HUES48 (cell line): ENCODE measurements around the gene RAD51B.
A peak's percentile ranks its signal among the peaks of the same experiment; 100 is the strongest.

Experiments
- H3K27ac ChIP-seq: one replicate; pipeline ENCODE4 v1.7.0; 2013; ENCODE audit warnings: low read depth, low read length, inconsistent platforms
- H3K27me3 ChIP-seq: 2 replicates; pipeline ENCODE4 v1.6.1; 2013; ENCODE audit warnings: mild to moderate bottlenecking, low read length; ENCODE audit not compliant: control insufficient read depth, insufficient read depth
- H3K36me3 ChIP-seq: 2 replicates; pipeline ENCODE4 v1.6.1; 2013; ENCODE audit warnings: low read length; ENCODE audit not compliant: control insufficient read depth, insufficient read depth
- H3K4me1 ChIP-seq: 2 replicates; pipeline ENCODE4 v1.6.1; 2013; ENCODE audit warnings: mild to moderate bottlenecking, low read length; ENCODE audit not compliant: control insufficient read depth, insufficient read depth
- H3K4me3 ChIP-seq: 2 replicates; pipeline ENCODE4 v1.5.1; 2013; ENCODE audit warnings: mild to moderate bottlenecking, low read depth, low read length
- H3K9ac ChIP-seq: 2 replicates; pipeline ENCODE4 v1.6.1; 2013; ENCODE audit warnings: mild to moderate bottlenecking, low read depth, low read length, moderate library complexity
- H3K9me3 ChIP-seq: 2 replicates; pipeline ENCODE4 v1.6.1; 2013; ENCODE audit warnings: low read length; ENCODE audit not compliant: control insufficient read depth, insufficient read depth

Gene RAD51B

GRCh38 chr14:68569970-68570409, 750.4 kb downstream of the RAD51B start:
- H3K9me3 ChIP-seq, result no peaks in the 10 kb centered on the region
- H3K9ac ChIP-seq, result no peak overlapping the region
- peaks cover 8% of the 10 kb centered on the region; the same call in 1 of the 2 replicates for H3K4me1 ChIP-seq
- peak overlapping the region; percentile 28 for H3K27ac ChIP-seq
- no peaks in the 10 kb centered on the region for H3K27me3 ChIP-seq
- H3K36me3 ChIP-seq, result no peaks in the 10 kb centered on the region
- H3K4me3 ChIP-seq, result no peak overlapping the region

DNA sequence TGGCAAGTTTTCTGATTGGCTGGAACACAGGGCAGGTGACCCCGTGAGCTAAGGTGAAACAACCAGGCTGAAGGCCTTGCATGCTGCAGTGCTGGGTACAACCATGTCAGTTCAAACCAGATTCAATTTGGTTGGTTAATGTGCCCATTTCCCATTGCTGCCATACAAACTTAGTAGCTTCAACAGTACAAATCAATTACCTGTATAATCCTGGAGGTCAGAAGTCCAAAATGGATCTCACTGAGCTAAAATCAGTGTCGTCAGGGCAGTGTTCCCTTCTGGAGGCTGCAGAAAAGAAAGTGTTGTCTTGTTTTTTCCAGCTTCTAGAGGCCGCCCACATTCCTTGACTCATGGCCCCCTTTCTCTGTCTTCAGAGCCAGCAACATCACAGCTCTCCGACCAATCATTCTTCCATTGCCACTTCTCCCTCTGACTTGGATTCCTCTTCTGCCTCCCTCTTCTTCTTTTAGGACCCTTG, 751.6 kb downstream of the RAD51B start:
- H3K9ac ChIP-seq, result no peak overlapping the region

DNA sequence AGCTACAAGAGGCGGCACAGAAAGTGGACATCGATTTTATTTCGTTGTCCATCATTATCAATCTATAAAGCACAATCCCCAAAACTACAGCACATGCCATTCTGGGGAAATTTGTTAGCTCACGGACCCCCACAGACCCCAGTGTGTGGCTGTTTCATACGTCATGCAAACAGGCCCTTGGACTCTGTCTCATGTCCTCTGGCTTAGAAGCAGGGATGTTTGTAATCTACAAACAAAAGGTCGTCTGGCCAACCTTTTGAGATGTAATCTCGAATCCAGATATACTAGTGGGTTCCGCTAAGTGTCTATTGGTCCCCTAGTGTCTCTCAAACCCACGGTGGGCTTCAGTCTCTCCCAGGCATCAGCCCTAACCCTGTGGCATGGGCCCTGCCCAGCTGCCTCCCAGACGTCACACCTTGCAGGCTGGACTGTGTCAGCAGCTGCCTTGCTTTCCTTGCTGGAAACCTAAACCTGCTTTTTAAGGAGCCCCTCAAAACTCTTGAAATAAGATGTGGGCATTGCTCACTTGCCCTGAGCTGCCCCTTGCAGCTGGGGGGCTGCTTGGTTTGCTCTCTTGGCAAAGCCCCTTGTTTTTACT, 752.4 kb downstream of the RAD51B start:
- Histone ChIP-seq H3K27me3 (no peaks in the 10 kb centered on the region), H3K27ac (no peak overlapping the region), H3K36me3 (no peaks in the 10 kb centered on the region), H3K9ac (no peak overlapping the region), H3K9me3 (no peaks in the 10 kb centered on the region), H3K4me1 (peaks cover 8% of the 10 kb centered on the region; the same call in 1 of the 2 replicates), H3K4me3 (no peak overlapping the region)

More for the DNA sequence above, 751.6 kb downstream of the RAD51B start:
- Histone ChIP-seq H3K27ac (no peak overlapping the region), H3K4me3 (no peak overlapping the region), H3K4me1 (peaks cover 8% of the 10 kb centered on the region; the same call in 1 of the 2 replicates), H3K27me3 (no peaks in the 10 kb centered on the region), H3K9me3 (no peaks in the 10 kb centered on the region), H3K36me3 (no peaks in the 10 kb centered on the region)

- Histone ChIP-seq H3K4me1 (peaks cover 8% of the 10 kb centered on the region; the same call in 1 of the 2 replicates), H3K27ac (no peak overlapping the region)
These were observed 753.5 kb downstream of the RAD51B start for GRCh38 chr14:68573126-68573525.

DNA sequence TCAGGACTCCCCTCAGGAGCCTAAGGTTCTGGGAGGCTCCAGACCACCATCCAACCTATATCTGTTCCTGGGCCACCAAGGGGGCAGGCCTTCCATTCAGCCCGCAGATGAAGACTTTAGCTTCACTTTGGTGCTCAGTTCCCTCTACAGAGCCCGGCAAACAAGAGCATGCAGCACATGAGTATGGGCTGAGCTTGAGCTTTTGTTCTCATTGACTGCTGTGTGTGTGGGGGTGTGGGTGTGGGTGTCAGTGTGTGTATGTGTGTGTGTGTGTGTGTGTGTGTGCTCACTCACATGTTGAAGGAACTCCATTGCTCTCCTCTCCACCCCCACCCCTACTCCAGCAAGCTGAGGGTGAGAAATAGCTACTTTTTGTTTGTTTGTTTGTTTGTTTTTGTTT, 754.1 kb downstream of the RAD51B start:
- peaks cover 8% of the 10 kb centered on the region; the same call in 1 of the 2 replicates for H3K4me1 ChIP-seq
- no peak overlapping the region for H3K9ac ChIP-seq
- H3K9me3 ChIP-seq, result no peaks in the 10 kb centered on the region
- no peak overlapping the region for H3K27ac ChIP-seq
- no peaks in the 10 kb centered on the region for H3K27me3 ChIP-seq
- H3K36me3 ChIP-seq, result no peaks in the 10 kb centered on the region
- H3K4me3 ChIP-seq, result no peak overlapping the region

More at GRCh38 chr14:68573126-68573525, 753.5 kb downstream of the RAD51B start:
- no peak overlapping the region for H3K9ac ChIP-seq
- H3K36me3 ChIP-seq, result no peaks in the 10 kb centered on the region
- no peaks in the 10 kb centered on the region for H3K27me3 ChIP-seq
- H3K9me3 ChIP-seq, result no peaks in the 10 kb centered on the region
- no peak overlapping the region for H3K4me3 ChIP-seq

- no peak overlapping the region for H3K4me3 ChIP-seq
- H3K27ac ChIP-seq, result no peak overlapping the region
- peaks cover 4% of the 10 kb centered on the region; the same call in 1 of the 2 replicates for H3K4me1 ChIP-seq
- H3K27me3 ChIP-seq, result no peaks in the 10 kb centered on the region
- H3K9ac ChIP-seq, result no peak overlapping the region
- H3K36me3 ChIP-seq, result no peaks in the 10 kb centered on the region
- no peaks in the 10 kb centered on the region for H3K9me3 ChIP-seq
These were observed 754.9 kb downstream of the RAD51B start for GRCh38 chr14:68574461-68574860.

DNA sequence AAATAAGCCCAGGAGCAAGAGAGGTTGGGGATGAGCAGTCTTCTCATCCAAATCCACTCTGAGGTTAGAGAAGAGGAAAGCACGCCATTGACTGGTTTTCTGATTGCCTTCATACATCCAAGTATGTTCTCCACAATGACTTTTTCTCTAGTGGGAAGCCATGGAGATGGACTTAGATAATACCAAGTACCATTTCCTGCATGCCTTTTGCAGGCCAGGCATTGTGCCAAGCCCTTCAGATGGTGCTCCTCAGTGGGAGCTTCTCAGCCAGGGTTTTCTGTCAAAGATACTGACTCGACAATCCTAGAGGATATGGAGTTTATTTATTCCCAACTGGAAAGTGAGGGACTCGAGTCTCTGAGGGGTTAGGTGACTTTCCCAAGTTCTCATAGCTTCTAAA, 755.3 kb downstream of the RAD51B start:
- H3K4me3 ChIP-seq, result no peak overlapping the region
- no peak overlapping the region for H3K27ac ChIP-seq
- H3K9me3 ChIP-seq, result no peaks in the 10 kb centered on the region
- no peaks in the 10 kb centered on the region for H3K36me3 ChIP-seq
- no peak overlapping the region for H3K9ac ChIP-seq
- no peaks in the 10 kb centered on the region for H3K27me3 ChIP-seq
- H3K4me1 ChIP-seq, result no peaks in the 10 kb centered on the region; the same call in 1 of the 2 replicates

DNA sequence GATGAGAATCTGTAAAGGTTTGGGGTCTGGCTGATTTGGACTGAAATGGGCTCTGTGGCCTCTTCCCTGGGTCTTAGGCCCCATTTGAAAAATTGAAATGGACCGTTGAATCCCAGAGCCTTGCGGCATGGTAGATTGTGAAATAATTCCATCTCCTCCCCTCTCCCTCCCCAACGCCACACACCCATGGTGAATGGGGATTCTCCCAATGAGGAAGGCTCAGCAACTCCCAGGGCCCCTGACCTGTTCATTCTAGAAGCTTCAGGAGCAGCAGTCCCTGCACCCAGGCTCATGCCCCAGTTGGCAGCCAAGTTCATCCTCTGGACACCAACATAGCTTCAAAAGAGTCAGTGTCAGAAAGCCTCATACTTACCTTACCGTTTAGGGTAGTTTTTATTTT, 755.8 kb downstream of the RAD51B start:
- Histone ChIP-seq H3K36me3 (no peaks in the 10 kb centered on the region), H3K9ac (no peak overlapping the region), H3K4me3 (no peak overlapping the region), H3K4me1 (no peaks in the 10 kb centered on the region; the same call in 1 of the 2 replicates), H3K27me3 (no peaks in the 10 kb centered on the region), H3K27ac (no peak overlapping the region), H3K9me3 (no peaks in the 10 kb centered on the region)

DNA sequence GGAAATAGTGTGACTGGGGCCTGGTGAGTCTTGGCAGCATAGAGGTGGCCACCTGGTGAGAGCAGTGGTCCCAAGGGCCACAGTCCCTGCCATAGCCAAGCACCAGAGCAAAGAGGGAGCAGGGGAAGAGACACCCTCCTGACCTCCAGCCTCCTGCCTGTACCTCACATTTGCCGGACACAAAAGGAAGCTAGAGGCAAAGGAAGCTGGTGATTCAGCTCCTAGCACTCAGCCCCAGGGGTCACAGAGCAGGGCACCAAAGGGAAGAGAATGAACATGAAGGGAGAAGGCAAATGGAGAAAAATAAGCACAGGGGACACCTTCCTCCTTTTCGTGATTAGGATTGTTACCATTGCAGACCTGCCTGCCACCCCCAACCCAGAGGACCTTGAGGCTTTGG, 756.5 kb downstream of the RAD51B start:
- no peak overlapping the region for H3K27ac ChIP-seq
- no peak overlapping the region for H3K9ac ChIP-seq
- no peaks in the 10 kb centered on the region for H3K36me3 ChIP-seq
- H3K4me1 ChIP-seq, result no peaks in the 10 kb centered on the region; the same call in 1 of the 2 replicates
- H3K4me3 ChIP-seq, result no peak overlapping the region
- H3K9me3 ChIP-seq, result no peaks in the 10 kb centered on the region
- no peaks in the 10 kb centered on the region for H3K27me3 ChIP-seq

DNA sequence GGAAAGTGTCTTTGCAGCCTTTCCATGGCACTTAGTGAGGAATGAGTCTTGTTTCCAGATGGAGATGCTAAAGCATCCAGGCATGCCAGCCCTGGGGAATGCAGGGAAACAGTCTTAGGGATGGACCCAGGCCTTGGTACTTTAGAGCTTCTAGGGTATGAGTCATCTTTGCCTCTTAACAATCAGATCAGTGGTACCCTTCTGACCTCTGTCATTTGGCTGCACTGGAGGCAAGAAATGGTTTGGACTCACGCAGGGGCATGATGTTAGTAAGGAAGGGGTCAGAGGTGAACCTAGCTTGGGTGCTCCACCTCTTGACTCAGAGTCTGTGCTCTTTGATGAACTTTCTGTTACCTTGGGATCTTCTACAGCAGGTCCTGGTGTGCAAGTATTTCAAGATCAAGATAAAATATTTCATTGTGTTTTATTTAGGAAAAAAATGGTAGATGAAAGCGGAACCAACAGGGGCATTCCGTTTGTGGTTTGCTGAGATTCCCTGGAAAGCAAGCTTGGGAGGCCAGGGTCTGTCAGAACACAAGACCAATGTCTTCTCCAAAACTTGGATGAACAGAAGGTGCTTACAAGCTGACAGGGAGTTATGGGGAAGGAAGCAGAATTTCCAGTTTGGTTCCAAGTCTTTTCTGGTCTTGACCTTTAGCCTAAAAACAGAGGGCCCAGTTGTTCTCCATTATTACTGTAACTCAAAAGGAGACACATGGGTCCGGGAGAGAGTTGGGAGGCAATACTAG, 757.1 kb downstream of the RAD51B start:
- Histone ChIP-seq H3K9ac (no peak overlapping the region), H3K4me1 (no peaks in the 10 kb centered on the region; the same call in 1 of the 2 replicates), H3K27me3 (no peaks in the 10 kb centered on the region), H3K4me3 (no peak overlapping the region), H3K9me3 (no peaks in the 10 kb centered on the region), H3K36me3 (no peaks in the 10 kb centered on the region), H3K27ac (no peak overlapping the region)
